ENCODE results near the gene PRKG2.

PRKG2 gene

DNA sequence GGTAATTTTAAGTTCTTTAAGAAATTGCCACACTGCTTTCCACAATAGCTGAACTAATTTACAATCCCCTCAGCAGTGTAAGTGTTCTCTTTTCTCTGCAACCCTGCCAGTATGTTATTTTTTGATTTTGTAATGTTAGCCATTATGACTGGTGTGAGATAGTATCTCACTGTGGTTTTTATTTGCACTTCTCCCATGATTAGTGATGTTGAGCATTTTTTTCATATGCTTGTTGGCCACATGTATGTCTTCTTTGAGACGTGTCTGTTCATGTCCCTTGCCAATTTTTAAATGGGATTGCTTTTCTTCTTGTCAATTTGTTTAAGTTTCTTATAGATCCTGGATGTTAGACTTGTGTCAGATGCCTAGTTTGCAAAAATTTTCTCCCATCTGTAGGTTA is 98.5 kb downstream of the PRKG2 start:
- H3K27ac ChIP-seq (ENCODE audit: insufficient read depth, low read length, poor library complexity, severe bottlenecking) = no peak overlapping the region
- H3K4me3 ChIP-seq (ENCODE audit: insufficient read depth, low read depth, low read length, poor library complexity, severe bottlenecking) = no peak overlapping the region
- no peaks in the 10 kb centered on the region for H3K4me1 ChIP-seq (ENCODE audit: control insufficient read depth, insufficient read depth, low read length, poor library complexity, severe bottlenecking)
- H3K36me3 ChIP-seq (ENCODE audit: control insufficient read depth, insufficient read depth, low read length) = no peaks in the 10 kb centered on the region
- H3K27me3 ChIP-seq (replicated peaks; ENCODE audit: control insufficient read depth, insufficient read depth, low read length, poor library complexity, severe bottlenecking) = no peaks in the 10 kb centered on the region
- no peak for DNase-seq
- H3K9me3 ChIP-seq (ENCODE audit: control insufficient read depth, low read length) = no peaks in the 10 kb centered on the region

DNA sequence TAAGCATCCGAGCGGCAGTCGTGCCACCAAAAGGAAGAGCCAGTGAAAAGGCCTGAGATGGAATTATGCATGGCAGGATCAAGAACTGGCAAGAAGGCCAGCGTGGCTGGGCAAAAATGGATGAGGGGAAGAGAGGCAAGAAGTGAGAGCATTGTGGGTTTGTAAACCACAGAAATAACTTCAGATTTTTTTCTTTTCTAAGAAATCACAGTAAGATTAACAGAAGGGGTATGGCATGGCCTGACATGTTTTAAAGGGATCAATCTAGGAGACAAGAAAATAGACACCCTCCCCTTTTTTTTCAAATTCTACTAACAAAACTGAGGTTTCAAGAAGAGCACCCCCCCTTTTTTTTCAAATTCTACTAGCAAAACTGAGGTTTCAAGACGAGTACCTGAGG is 102.0 kb downstream of the PRKG2 start:
- no peaks in the 10 kb centered on the region for H3K27me3 ChIP-seq (replicated peaks; ENCODE audit: control insufficient read depth, insufficient read depth, low read length, poor library complexity, severe bottlenecking)
- no peaks in the 10 kb centered on the region for H3K4me1 ChIP-seq (ENCODE audit: control insufficient read depth, insufficient read depth, low read length, poor library complexity, severe bottlenecking)
- H3K36me3 ChIP-seq (ENCODE audit: control insufficient read depth, insufficient read depth, low read length) = no peaks in the 10 kb centered on the region
- no peaks in the 10 kb centered on the region for H3K9me3 ChIP-seq (ENCODE audit: control insufficient read depth, low read length)
- no peak overlapping the region for H3K4me3 ChIP-seq (ENCODE audit: insufficient read depth, low read depth, low read length, poor library complexity, severe bottlenecking)
- DNase-seq = no peak
- H3K27ac ChIP-seq (ENCODE audit: insufficient read depth, low read length, poor library complexity, severe bottlenecking) = no peak overlapping the region

DNA sequence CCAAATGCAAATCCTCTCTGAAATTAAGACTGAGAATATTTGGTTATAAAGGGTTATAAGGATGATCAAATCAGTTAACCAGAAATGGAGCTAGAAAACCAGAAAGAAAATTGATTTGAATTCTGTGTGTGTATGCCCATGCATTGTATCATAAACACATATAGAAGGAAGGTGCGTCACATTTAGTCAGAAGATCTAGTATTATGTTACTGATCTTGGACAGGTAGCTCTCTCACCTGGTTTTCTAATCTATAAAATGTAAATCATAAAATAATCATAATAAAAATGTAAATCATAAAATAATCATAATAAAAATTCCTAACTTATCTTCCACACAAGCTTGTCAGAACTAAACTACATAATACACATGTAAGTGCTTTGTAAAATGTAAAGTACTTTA is 105.7 kb downstream of the PRKG2 start:
- DNase-seq = no peak
- no peaks in the 10 kb centered on the region for H3K4me1 ChIP-seq (ENCODE audit: control insufficient read depth, insufficient read depth, low read length, poor library complexity, severe bottlenecking)
- H3K36me3 ChIP-seq (ENCODE audit: control insufficient read depth, insufficient read depth, low read length) = no peaks in the 10 kb centered on the region
- H3K27me3 ChIP-seq (replicated peaks; ENCODE audit: control insufficient read depth, insufficient read depth, low read length, poor library complexity, severe bottlenecking) = no peaks in the 10 kb centered on the region
- H3K4me3 ChIP-seq (ENCODE audit: insufficient read depth, low read depth, low read length, poor library complexity, severe bottlenecking) = no peak overlapping the region
- no peak overlapping the region for H3K27ac ChIP-seq (ENCODE audit: insufficient read depth, low read length, poor library complexity, severe bottlenecking)
- no peaks in the 10 kb centered on the region for H3K9me3 ChIP-seq (ENCODE audit: control insufficient read depth, low read length)

DNA sequence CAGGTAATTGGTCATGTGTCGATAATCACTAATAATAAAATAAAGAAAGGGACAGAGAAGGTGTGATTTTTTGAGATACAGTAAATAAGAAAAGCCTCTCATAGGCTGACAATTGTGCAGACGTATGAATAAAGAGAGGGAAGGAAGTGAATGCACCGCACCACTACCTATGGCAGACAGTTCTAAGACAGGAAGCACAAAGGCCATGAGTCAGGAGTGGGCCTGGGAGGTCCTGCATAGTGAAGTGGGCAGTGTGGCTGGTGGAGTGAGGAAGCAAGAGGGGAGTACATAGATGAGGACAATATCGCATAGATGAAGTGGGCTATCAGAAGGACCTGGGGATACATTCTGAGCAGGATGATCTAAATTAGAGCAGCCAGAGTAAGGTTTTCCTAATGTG is 108.9 kb downstream of the PRKG2 start:
- H3K27me3 ChIP-seq (replicated peaks; ENCODE audit: control insufficient read depth, insufficient read depth, low read length, poor library complexity, severe bottlenecking) = no peaks in the 10 kb centered on the region
- DNase-seq = no peak
- no peaks in the 10 kb centered on the region for H3K4me1 ChIP-seq (ENCODE audit: control insufficient read depth, insufficient read depth, low read length, poor library complexity, severe bottlenecking)
- no peak overlapping the region for H3K27ac ChIP-seq (ENCODE audit: insufficient read depth, low read length, poor library complexity, severe bottlenecking)
- H3K36me3 ChIP-seq (ENCODE audit: control insufficient read depth, insufficient read depth, low read length) = no peaks in the 10 kb centered on the region
- H3K4me3 ChIP-seq (ENCODE audit: insufficient read depth, low read depth, low read length, poor library complexity, severe bottlenecking) = no peak overlapping the region
- no peaks in the 10 kb centered on the region for H3K9me3 ChIP-seq (ENCODE audit: control insufficient read depth, low read length)

DNA sequence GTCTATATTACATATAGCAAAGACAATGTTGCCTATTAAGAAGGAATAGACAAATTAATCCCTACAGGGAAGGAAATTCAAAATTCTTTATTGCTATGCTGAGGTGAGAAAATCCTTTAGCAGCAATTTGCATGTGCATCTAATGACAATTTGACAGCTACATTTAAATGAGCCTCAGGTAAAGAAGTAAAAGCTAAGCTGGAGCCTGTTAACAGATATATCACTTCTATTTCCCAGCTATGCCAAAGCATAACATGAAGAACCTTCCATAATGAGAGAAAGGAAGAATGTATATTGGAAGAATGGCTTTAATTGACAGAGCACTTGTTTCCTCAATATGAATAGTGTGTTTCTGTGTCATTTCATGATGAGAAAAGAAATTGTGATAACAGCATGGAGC is 112.9 kb downstream of the PRKG2 start:
- no peaks in the 10 kb centered on the region for H3K36me3 ChIP-seq (ENCODE audit: control insufficient read depth, insufficient read depth, low read length)
- no peak for DNase-seq
- no peak overlapping the region for H3K27ac ChIP-seq (ENCODE audit: insufficient read depth, low read length, poor library complexity, severe bottlenecking)
- H3K4me1 ChIP-seq (ENCODE audit: control insufficient read depth, insufficient read depth, low read length, poor library complexity, severe bottlenecking) = no peaks in the 10 kb centered on the region
- no peaks in the 10 kb centered on the region for H3K27me3 ChIP-seq (replicated peaks; ENCODE audit: control insufficient read depth, insufficient read depth, low read length, poor library complexity, severe bottlenecking)
- H3K9me3 ChIP-seq (ENCODE audit: control insufficient read depth, low read length) = no peaks in the 10 kb centered on the region
- no peak overlapping the region for H3K4me3 ChIP-seq (ENCODE audit: insufficient read depth, low read depth, low read length, poor library complexity, severe bottlenecking)

DNA sequence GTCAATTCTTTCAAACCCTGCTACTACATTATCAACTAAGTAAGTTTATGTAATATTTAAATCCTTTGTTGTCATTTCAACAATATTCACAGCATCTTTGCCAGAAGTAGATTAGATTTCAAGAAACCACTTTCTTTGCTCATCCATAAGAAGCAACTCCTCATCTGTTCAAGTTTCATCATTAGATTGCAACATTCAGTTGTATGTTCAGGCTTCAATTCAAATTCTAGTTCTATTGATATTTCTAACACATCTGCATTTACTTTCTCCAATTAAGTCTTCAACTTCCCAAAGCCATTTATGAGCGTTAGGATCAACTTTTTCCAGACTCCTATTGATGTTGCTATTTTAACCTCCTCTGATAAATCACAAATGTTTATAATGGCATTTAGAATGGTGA is 118.5 kb downstream of the PRKG2 start:
- no peaks in the 10 kb centered on the region for H3K9me3 ChIP-seq (ENCODE audit: control insufficient read depth, low read length)
- no peaks in the 10 kb centered on the region for H3K36me3 ChIP-seq (ENCODE audit: control insufficient read depth, insufficient read depth, low read length)
- no peaks in the 10 kb centered on the region for H3K27me3 ChIP-seq (replicated peaks; ENCODE audit: control insufficient read depth, insufficient read depth, low read length, poor library complexity, severe bottlenecking)
- H3K4me3 ChIP-seq (ENCODE audit: insufficient read depth, low read depth, low read length, poor library complexity, severe bottlenecking) = no peak overlapping the region
- H3K27ac ChIP-seq (ENCODE audit: insufficient read depth, low read length, poor library complexity, severe bottlenecking) = no peak overlapping the region
- H3K4me1 ChIP-seq (ENCODE audit: control insufficient read depth, insufficient read depth, low read length, poor library complexity, severe bottlenecking) = no peaks in the 10 kb centered on the region
- no peak for DNase-seq

DNA sequence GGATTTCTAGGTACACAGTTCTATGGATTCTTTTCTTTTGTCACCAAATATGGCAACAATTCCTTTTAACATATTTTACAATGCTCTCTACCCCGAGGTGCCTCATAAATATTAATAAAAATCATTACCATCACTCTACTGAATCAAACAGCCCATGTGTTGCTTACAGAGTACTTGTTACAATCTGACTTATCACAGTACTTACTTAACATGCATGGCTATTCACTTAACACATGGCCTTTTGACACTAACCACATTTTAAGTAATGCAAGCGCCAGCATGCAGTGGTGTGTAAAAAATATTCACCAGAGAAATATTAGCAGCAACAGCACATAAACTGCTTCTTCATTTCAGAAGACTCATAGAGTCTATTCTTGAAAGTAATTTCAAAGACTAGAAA is 119.6 kb downstream of the PRKG2 start:
- Histone ChIP-seq H3K36me3 (ENCODE audit: control insufficient read depth, insufficient read depth, low read length) (no peaks in the 10 kb centered on the region), H3K27me3 (replicated peaks; ENCODE audit: control insufficient read depth, insufficient read depth, low read length, poor library complexity, severe bottlenecking) (no peaks in the 10 kb centered on the region), H3K27ac (ENCODE audit: insufficient read depth, low read length, poor library complexity, severe bottlenecking) (no peak overlapping the region), H3K9me3 (ENCODE audit: control insufficient read depth, low read length) (no peaks in the 10 kb centered on the region), H3K4me1 (ENCODE audit: control insufficient read depth, insufficient read depth, low read length, poor library complexity, severe bottlenecking) (no peaks in the 10 kb centered on the region), H3K4me3 (ENCODE audit: insufficient read depth, low read depth, low read length, poor library complexity, severe bottlenecking) (no peak overlapping the region)
- DNase-seq = no peak

DNA sequence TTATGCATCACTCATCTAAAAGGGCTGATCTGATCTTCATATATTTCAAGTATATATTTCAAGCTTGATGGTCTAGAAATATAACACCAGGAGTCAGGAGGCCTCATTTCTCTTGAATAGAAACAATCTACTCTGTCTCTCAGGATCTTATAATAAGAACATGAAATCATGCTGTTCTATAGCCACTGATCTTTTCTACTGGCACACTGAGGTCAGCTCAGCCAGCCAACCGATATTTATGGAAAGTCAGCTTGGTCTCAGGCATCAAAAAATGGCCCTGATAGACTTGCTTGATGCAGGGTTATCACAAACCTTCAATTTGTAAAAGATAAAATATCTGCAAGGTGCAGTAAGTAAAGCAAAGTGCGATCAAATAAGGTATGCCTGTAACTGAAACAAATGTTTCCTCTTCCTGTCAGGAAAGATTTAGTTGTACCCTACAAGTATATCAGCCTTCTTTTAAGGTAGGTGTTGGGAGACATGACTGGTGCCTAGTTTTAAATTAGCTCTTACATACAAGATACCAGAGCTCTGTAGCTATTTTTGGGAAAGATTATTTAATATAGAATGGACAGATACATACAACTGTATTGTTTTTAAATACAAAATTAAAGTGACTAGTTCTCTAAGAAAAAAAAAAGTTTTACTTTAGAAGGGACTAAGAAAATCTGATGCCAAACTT is 121.2 kb downstream of the PRKG2 start:
- H3K9me3 ChIP-seq (ENCODE audit: control insufficient read depth, low read length) = no peaks in the 10 kb centered on the region
- no peaks in the 10 kb centered on the region for H3K4me1 ChIP-seq (ENCODE audit: control insufficient read depth, insufficient read depth, low read length, poor library complexity, severe bottlenecking)
- no peaks in the 10 kb centered on the region for H3K36me3 ChIP-seq (ENCODE audit: control insufficient read depth, insufficient read depth, low read length)
- H3K27ac ChIP-seq (ENCODE audit: insufficient read depth, low read length, poor library complexity, severe bottlenecking) = no peak overlapping the region
- H3K4me3 ChIP-seq (ENCODE audit: insufficient read depth, low read depth, low read length, poor library complexity, severe bottlenecking) = no peak overlapping the region
- DNase-seq = no peak
- H3K27me3 ChIP-seq (replicated peaks; ENCODE audit: control insufficient read depth, insufficient read depth, low read length, poor library complexity, severe bottlenecking) = no peaks in the 10 kb centered on the region

DNA sequence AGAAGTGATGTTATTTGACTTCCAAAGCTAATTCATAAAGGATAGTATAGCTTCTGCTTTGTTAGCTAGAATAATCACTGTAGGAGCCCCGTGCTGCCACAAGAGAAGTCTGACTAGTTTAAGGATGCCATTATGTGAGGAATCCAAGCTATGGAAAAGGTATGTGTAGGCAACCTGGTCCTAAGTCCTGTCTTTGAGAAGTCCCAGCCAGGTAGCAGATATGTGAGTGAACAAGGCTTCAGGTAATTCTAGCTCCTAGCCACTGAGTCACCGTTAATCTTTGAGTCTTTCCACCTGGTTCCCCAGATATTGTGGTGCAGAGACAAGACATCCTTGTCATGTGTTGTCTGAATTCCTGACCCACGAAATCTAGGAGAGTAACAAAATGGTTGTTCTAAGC is 129.0 kb downstream of the PRKG2 start:
- DNase-seq = no peak
- no peaks in the 10 kb centered on the region for H3K27me3 ChIP-seq (replicated peaks; ENCODE audit: control insufficient read depth, insufficient read depth, low read length, poor library complexity, severe bottlenecking)
- H3K27ac ChIP-seq (ENCODE audit: insufficient read depth, low read length, poor library complexity, severe bottlenecking) = no peak overlapping the region
- no peaks in the 10 kb centered on the region for H3K4me1 ChIP-seq (ENCODE audit: control insufficient read depth, insufficient read depth, low read length, poor library complexity, severe bottlenecking)
- H3K36me3 ChIP-seq (ENCODE audit: control insufficient read depth, insufficient read depth, low read length) = no peaks in the 10 kb centered on the region
- no peaks in the 10 kb centered on the region for H3K9me3 ChIP-seq (ENCODE audit: control insufficient read depth, low read length)
- no peak overlapping the region for H3K4me3 ChIP-seq (ENCODE audit: insufficient read depth, low read depth, low read length, poor library complexity, severe bottlenecking)

DNA sequence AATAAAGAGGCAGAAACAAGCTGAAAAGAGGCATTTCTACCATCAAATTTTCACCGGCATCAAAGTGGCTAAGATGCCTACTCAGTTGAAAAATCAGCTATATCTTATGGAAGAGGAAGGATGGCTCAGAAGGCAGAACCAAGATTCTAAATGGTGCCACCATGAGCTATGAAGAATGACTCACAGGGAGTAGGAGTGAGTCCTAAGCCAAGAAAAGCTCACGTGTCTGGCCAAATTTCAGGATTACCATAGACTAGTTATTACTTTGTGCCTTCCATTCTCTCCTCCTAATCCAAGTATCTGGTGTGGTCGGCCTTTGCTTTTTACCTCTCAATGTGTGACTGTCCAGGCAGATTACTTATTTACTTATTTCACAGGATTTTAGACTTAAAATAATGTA is 129.7 kb downstream of the PRKG2 start:
- no peak for DNase-seq
- Histone ChIP-seq H3K27ac (ENCODE audit: insufficient read depth, low read length, poor library complexity, severe bottlenecking) (no peak overlapping the region), H3K36me3 (ENCODE audit: control insufficient read depth, insufficient read depth, low read length) (no peaks in the 10 kb centered on the region), H3K27me3 (replicated peaks; ENCODE audit: control insufficient read depth, insufficient read depth, low read length, poor library complexity, severe bottlenecking) (no peaks in the 10 kb centered on the region), H3K4me3 (ENCODE audit: insufficient read depth, low read depth, low read length, poor library complexity, severe bottlenecking) (no peak overlapping the region), H3K4me1 (ENCODE audit: control insufficient read depth, insufficient read depth, low read length, poor library complexity, severe bottlenecking) (no peaks in the 10 kb centered on the region), H3K9me3 (ENCODE audit: control insufficient read depth, low read length) (no peaks in the 10 kb centered on the region)

Data from effector memory CD4-positive, alpha-beta T cell (primary cell).